HepG2 (cell line): ENCODE results near the gene ZNF846. TPM values are rescaled to one million over a fixed set of nuclear protein-coding genes. Genes with fewer than 3 reads are reported as not detected.

Source experiments
- ATAC-seq: fragments of 200-7000 bp; cut with Tn5 transposase; 3 replicates; pipeline ENCODE4 v1.9.1; 2020; ENCODE audit warnings: mild to moderate bottlenecking, moderate library complexity
- BruUV-seq: library from RNA; stranded (reverse); fragments of 400-500 nt; replicated peaks from 2 replicates; lab custom pipeline; 2021; lab: Mats Ljungman, UMichigan
- CTCF ChIA-PET: fragments of 300-600 bp; formaldehyde crosslinking; extraction: SDS; loops from one replicate; lab custom pipeline; 2021; ENCODE audit warnings: low total read pairs, inconsistent platforms, low intra/inter-chr PET ratio; lab: Yijun Ruan, JAX
- POLR2A ChIA-PET: fragments of 350-600 bp; sonication (Branson Sonifier 250); formaldehyde crosslinking; loops from one replicate; lab custom pipeline; 2020; ENCODE audit warnings: antibody characterized with exemption, inconsistent platforms; lab: Yijun Ruan, JAX
- DNase-seq: peaks from one replicate; pipeline ENCODE4 v3.0.0-alpha.2; 2015; ENCODE audit warnings: low spot score
- FAIRE-seq: peaks from 3 replicates; lab custom pipeline; 2011; peaks lifted over from hg19 to GRCh38; lab: Jason Lieb, UNC
- H2AFZ ChIP-seq: one replicate; pipeline ENCODE4 v1.6.1; 2011; ENCODE audit warnings: low read length, inconsistent platforms
- H3K27ac ChIP-seq: fragments of 300-600 bp; 3 replicates; pipeline ENCODE4 v1.8.0; 2011; ENCODE audit warnings: mixed run types, mild to moderate bottlenecking, mixed read lengths, low read length, inconsistent platforms; ENCODE audit not compliant: insufficient read depth; ENCODE audit errors: extremely low read length
- H3K27me3 ChIP-seq, 2 experiments: fragments of 200-600 bp in 1 of 2; 2 replicates in 1 of 2; 3 replicates in 1 of 2; pipeline versions ENCODE4 v1.6.0 to v1.8.0; 2011; ENCODE audit warnings: low read length in 2 of 2, mild to moderate bottlenecking in 2 of 2, moderate library complexity in 2 of 2, inconsistent platforms in 1 of 2; ENCODE audit not compliant: insufficient read depth in 2 of 2, control insufficient read depth in 1 of 2
- H3K36me3 ChIP-seq, 2 experiments: fragments of 200-600 bp in 1 of 2; replicated peaks in 1 of 2; 2 replicates in 1 of 2; 3 replicates in 1 of 2; pipeline versions ENCODE4 v1.5.1 to v1.8.0; 2011; ENCODE audit warnings: low read length in 2 of 2, inconsistent platforms in 1 of 2; ENCODE audit not compliant: insufficient read depth in 2 of 2, control insufficient read depth in 1 of 2
- H3K4me1 ChIP-seq: 2 replicates; pipeline ENCODE4 v1.5.1; 2012; ENCODE audit warnings: low read length, inconsistent platforms; ENCODE audit not compliant: insufficient read depth
- H3K4me2 ChIP-seq: 2 replicates; pipeline ENCODE4 v1.6.0; 2011; ENCODE audit warnings: low read depth, low read length, inconsistent platforms
- H3K4me3 ChIP-seq, 3 experiments: fragments of 200-600 bp in 1 of 3; sonication (generic), shearing (Covaris generic) in 1 of 3; replicated peaks in 1 of 3; 2 replicates each; pipeline ENCODE4 v1.5.1; 2011 to 2016; ENCODE audit warnings: low read length in 3 of 3, inconsistent platforms in 2 of 3, low read depth in 2 of 3, mild to moderate bottlenecking in 2 of 3, control low read depth in 1 of 3, mixed read lengths in 1 of 3; ENCODE audit not compliant: insufficient read depth in 1 of 3
- H3K79me2 ChIP-seq: one replicate; pipeline ENCODE4 v1.6.1; 2011; ENCODE audit warnings: low read length, inconsistent platforms; ENCODE audit not compliant: insufficient read depth
- H3K9ac ChIP-seq: 2 replicates; pipeline ENCODE4 v1.6.0; 2011; ENCODE audit warnings: mild to moderate bottlenecking, low read depth, low read length, inconsistent platforms; ENCODE audit not compliant: insufficient read depth
- H3K9me3 ChIP-seq: 2 replicates; pipeline ENCODE4 v1.5.1; 2012; ENCODE audit warnings: mild to moderate bottlenecking, low read length
- H4K20me1 ChIP-seq: 2 replicates; pipeline ENCODE4 v1.6.0; 2011; ENCODE audit warnings: inconsistent platforms, mild to moderate bottlenecking, low read length, moderate library complexity; ENCODE audit not compliant: insufficient read depth
- JDP2 ChIP-seq: sonication (generic); formaldehyde crosslinking; IDR thresholded peaks from 2 replicates; pipeline ENCODE4 v1.8.1; 2022; ENCODE audit warnings: missing genetic modification reagents, borderline replicate concordance
- MEF2D ChIP-seq: sonication (generic); formaldehyde crosslinking; IDR thresholded peaks from 2 replicates; pipeline ENCODE4 v1.5.1; 2020; ENCODE audit warnings: mild to moderate bottlenecking, missing genetic modification reagents
- RFXAP ChIP-seq: sonication (generic); formaldehyde crosslinking; IDR thresholded peaks from 2 replicates; pipeline ENCODE4 v1.4.0; 2020; ENCODE audit warnings: missing genetic modification reagents, borderline replicate concordance
- SIX4 ChIP-seq: sonication (generic); formaldehyde crosslinking; IDR thresholded peaks from 2 replicates; pipeline ENCODE4 v1.4.0; 2020; ENCODE audit warnings: missing genetic modification reagents
- SRSF9 ChIP-seq: fragments of 200-400 bp; formaldehyde crosslinking; IDR thresholded peaks from 2 replicates; pipeline ENCODE4 v1.6.1; 2018; ENCODE audit warnings: borderline replicate concordance, mild to moderate bottlenecking, low read depth, low read length; ENCODE audit not compliant: insufficient read depth, poor library complexity, severe bottlenecking
- TEAD2 ChIP-seq: sonication (generic); formaldehyde crosslinking; IDR thresholded peaks from 2 replicates; pipeline ENCODE4 v1.9.0; 2021; ENCODE audit warnings: missing genetic modification reagents
- ZNF124 ChIP-seq: sonication (generic); formaldehyde crosslinking; IDR thresholded peaks from 2 replicates; pipeline ENCODE4 v1.4.0; 2020; ENCODE audit warnings: missing genetic modification reagents
- ZNF557 ChIP-seq: sonication (generic); formaldehyde crosslinking; IDR thresholded peaks from 2 replicates; pipeline ENCODE4 v1.4.0; 2020; ENCODE audit warnings: missing genetic modification reagents
- ZSCAN31 ChIP-seq: sonication (generic); formaldehyde crosslinking; IDR thresholded peaks from 2 replicates; pipeline ENCODE4 v1.5.0; 2020; ENCODE audit warnings: low read depth, mild to moderate bottlenecking, missing genetic modification reagents
- WGBS: methylation state at CpG from one replicate; pipeline ENCODE4 v1.1.6; 2017; ENCODE audit warnings: low lambda C conversion rate; 5-methylcytosine and 5-hydroxymethylcytosine counted together
- in situ Hi-C: cut with HindIII; loops from 2 replicates; pipeline ENCODE4 v1.10.0; 2017; ENCODE audit warnings: low pct_unique_long_range_greater_than_20kb; ENCODE audit not compliant: extremely low pct_ligation_motif_present
- intact Hi-C: fragments of 100-400 bp; cut with micrococcal nuclease; formaldehyde crosslinking; loops from one replicate; pipeline ENCODE4 v1.10.0; 2022; ENCODE audit not compliant: unreplicated experiment
- polyA plus RNA-seq, 8 experiments: library from polyadenylated mRNA; depleted of rRNA in 3 of 8; stranded (reverse) in 7 of 8; unstranded in 1 of 8; fragments of >200 nt; fragmentation: Illumina TruSeq in 4 of 8; extraction: Trizol in 4 of 8; gene quantifications; 2 replicates each; pipeline versions ENCODE4 v1.2.1 to v1.2.3, GENCODE V29; 2011 to 2016; ENCODE audit warnings: low read depth in 4 of 8, missing spikeins in 1 of 8, mixed read lengths in 1 of 8; ENCODE audit not compliant: insufficient read depth in 1 of 8
- total RNA-seq, 5 experiments: library from RNA; depleted of rRNA; stranded (reverse); fragments of >200 nt; fragmentation: Illumina TruSeq; extraction: Trizol; gene quantifications; 2 replicates each; pipeline ENCODE4 v1.2.3, GENCODE V29; 2016; ENCODE audit warnings: low read depth in 1 of 5
- TF ChIP-seq, protein P1 (sequence below): sonication (generic); formaldehyde crosslinking; IDR thresholded peaks from 2 replicates; pipeline ENCODE4 v1.4.0; 2020; ENCODE audit warnings: mild to moderate bottlenecking, missing genetic modification reagents
- TF ChIP-seq, protein P2 (sequence below): sonication (generic); formaldehyde crosslinking; IDR thresholded peaks from 2 replicates; pipeline ENCODE4 v1.8.0; 2022; ENCODE audit warnings: missing genetic modification reagents, mild to moderate bottlenecking, inconsistent platforms, borderline replicate concordance
- TF ChIP-seq, protein P3 (sequence below): sonication (generic); formaldehyde crosslinking; IDR thresholded peaks from 2 replicates; pipeline ENCODE4 v1.4.0; 2020; ENCODE audit warnings: missing genetic modification reagents
- TF ChIP-seq, protein P4 (sequence below), 2 experiments: sonication (generic) in 1 of 2; formaldehyde crosslinking in 1 of 2; IDR thresholded peaks; 2 replicates each; pipeline versions ENCODE4 v1.6.1 to v1.9.0; 2014 to 2022; ENCODE audit warnings: antibody characterized with exemption in 1 of 2, borderline replicate concordance in 1 of 2, inconsistent platforms in 1 of 2, low read depth in 1 of 2, missing genetic modification reagents in 1 of 2

The ZNF846 gene
- total and polyA plus RNA-seq, 2 of the 13 experiments (the other 11 are each of a cell fraction or from before 2014, with no cell fraction given): 4.8 to 5.4 TPM

DNA sequence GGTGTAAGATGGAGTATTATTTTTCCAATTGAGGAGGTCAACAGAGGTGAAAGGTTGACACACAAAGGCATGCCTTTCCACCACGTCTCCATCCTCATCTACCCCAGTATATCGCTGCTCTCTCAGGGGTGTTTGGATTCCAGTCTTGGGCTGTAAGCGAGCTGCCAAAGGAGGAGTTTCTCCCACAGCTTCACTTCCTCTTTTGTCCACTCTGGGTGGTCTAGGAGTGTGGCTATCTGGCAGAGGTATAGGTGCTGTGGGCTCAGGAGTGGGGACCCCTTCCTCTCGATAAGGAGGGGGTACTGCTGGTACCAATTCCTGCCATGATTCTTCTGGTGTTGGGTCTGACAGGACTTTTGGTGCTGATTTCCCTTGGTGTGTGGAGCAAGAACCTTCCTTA lies 39.4 kb downstream of the ZNF846 start (continued):
- TF ChIP-seq, protein P1, sequence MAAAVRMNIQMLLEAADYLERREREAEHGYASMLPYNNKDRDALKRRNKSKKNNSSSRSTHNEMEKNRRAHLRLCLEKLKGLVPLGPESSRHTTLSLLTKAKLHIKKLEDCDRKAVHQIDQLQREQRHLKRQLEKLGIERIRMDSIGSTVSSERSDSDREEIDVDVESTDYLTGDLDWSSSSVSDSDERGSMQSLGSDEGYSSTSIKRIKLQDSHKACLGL: no peak
- no peak for TF ChIP-seq ZSCAN31 (CRISPR knock-in tag)
- TF ChIP-seq MEF2D: no peak
- TF ChIP-seq SRSF9: no peak
- no peak for TF ChIP-seq TEAD2
- TF ChIP-seq, protein P2, sequence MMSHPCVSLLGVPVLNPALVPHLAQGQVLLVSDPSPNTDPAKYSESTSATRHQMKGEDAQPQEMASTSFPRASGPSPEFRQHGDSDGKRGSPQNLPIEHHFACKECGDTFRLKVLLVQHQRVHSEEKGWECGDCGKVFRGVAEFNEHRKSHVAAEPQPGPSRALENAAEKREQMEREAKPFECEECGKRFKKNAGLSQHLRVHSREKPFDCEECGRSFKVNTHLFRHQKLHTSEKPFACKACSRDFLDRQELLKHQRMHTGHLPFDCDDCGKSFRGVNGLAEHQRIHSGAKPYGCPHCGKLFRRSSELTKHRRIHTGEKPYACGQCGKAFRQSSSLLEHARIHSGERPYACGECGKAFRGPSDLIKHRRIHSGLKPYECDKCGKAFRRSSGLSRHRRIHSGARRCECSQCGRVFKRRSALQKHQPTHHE (CRISPR knock-in tag): no peak
- TF ChIP-seq ZNF124 (CRISPR knock-in tag): no peak
- TF ChIP-seq, protein P3, sequence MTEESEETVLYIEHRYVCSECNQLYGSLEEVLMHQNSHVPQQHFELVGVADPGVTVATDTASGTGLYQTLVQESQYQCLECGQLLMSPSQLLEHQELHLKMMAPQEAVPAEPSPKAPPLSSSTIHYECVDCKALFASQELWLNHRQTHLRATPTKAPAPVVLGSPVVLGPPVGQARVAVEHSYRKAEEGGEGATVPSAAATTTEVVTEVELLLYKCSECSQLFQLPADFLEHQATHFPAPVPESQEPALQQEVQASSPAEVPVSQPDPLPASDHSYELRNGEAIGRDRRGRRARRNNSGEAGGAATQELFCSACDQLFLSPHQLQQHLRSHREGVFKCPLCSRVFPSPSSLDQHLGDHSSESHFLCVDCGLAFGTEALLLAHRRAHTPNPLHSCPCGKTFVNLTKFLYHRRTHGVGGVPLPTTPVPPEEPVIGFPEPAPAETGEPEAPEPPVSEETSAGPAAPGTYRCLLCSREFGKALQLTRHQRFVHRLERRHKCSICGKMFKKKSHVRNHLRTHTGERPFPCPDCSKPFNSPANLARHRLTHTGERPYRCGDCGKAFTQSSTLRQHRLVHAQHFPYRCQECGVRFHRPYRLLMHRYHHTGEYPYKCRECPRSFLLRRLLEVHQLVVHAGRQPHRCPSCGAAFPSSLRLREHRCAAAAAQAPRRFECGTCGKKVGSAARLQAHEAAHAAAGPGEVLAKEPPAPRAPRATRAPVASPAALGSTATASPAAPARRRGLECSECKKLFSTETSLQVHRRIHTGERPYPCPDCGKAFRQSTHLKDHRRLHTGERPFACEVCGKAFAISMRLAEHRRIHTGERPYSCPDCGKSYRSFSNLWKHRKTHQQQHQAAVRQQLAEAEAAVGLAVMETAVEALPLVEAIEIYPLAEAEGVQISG (CRISPR knock-in tag): no peak

DNA sequence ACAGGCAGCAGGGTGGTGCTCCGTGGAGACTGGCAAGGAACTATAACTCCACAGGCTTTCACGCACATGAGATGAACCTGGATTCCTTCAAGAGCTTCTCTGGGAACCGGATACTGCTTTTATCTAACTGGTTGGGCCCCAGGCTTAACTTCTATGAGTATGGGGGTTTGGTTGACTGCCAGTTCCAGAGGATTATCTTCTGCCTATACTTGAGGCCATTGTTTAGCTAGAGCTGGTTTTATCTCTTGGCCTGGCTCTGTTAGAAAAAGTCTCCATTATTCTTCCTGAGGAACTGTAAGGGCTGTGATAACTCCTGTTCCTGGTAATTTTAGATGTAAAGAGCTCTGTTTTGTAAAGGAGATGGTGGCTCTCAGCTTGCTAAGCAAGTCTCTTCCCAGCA lies 40.9 kb downstream of the ZNF846 start:
- peaks cover 1 to 14% of the 10 kb centered on the region in 2 experiments; a peak in 2 of 5 replicates for H3K27me3 ChIP-seq
- intact Hi-C loops: no loop called here
- in situ Hi-C loops: no loop called here
- H3K79me2 ChIP-seq: no peaks in the 10 kb centered on the region
- no TSS peak for BruUV-seq
- ChIA-PET CTCF (no interaction called here), POLR2A (no interaction called here)
- no peak overlapping the region for H3K9ac ChIP-seq
- no peaks in the 10 kb centered on the region for H4K20me1 ChIP-seq
- H3K36me3 ChIP-seq: no peaks in the 10 kb centered on the region
- ATAC-seq (no peak), DNase-seq (no peak), FAIRE-seq (no peak)
- H3K4me1 ChIP-seq: no peaks in the 10 kb centered on the region
- H2AFZ ChIP-seq: no peak overlapping the region
- no peak overlapping the region for H3K4me2 ChIP-seq
- no peaks in the 10 kb centered on the region for H3K9me3 ChIP-seq
- no peak overlapping the region for H3K4me3 ChIP-seq
- WGBS: 0% methylated on average over 1 of the region's 3 CpGs
- no peak overlapping the region for H3K27ac ChIP-seq
- TF ChIP-seq JDP2 (CRISPR knock-in tag) (no peak), RFXAP (CRISPR knock-in tag) (no peak), ZNF557 (CRISPR knock-in tag) (no peak), SIX4 (CRISPR knock-in tag) (no peak)
- TF ChIP-seq, protein P4, sequence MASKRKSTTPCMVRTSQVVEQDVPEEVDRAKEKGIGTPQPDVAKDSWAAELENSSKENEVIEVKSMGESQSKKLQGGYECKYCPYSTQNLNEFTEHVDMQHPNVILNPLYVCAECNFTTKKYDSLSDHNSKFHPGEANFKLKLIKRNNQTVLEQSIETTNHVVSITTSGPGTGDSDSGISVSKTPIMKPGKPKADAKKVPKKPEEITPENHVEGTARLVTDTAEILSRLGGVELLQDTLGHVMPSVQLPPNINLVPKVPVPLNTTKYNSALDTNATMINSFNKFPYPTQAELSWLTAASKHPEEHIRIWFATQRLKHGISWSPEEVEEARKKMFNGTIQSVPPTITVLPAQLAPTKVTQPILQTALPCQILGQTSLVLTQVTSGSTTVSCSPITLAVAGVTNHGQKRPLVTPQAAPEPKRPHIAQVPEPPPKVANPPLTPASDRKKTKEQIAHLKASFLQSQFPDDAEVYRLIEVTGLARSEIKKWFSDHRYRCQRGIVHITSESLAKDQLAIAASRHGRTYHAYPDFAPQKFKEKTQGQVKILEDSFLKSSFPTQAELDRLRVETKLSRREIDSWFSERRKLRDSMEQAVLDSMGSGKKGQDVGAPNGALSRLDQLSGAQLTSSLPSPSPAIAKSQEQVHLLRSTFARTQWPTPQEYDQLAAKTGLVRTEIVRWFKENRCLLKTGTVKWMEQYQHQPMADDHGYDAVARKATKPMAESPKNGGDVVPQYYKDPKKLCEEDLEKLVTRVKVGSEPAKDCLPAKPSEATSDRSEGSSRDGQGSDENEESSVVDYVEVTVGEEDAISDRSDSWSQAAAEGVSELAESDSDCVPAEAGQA (IDR thresholded peaks at IDR 0.05; ENCODE audit: low read depth): no peak
- TF ChIP-seq, protein P4 (CRISPR knock-in tag; IDR thresholded peaks at IDR 0.05; ENCODE audit: borderline replicate concordance): no peak
